GM19025 (cell line): ENCODE measurements around the gene COL8A1.
"Not testable (repeated sequence)": the region's sequence is repeated elsewhere in the genome, so short reads cannot be mapped to it uniquely, and the experiment has no call there.

Experiments
- ATAC-seq: cut with Tn5 transposase; IDR thresholded peaks from one replicate; pipeline ENCODE4 v1.9.1; 2021; ENCODE audit warnings: mild to moderate bottlenecking, low read depth, moderate library complexity; ENCODE audit not compliant: unreplicated experiment

The COL8A1 gene

DNA sequence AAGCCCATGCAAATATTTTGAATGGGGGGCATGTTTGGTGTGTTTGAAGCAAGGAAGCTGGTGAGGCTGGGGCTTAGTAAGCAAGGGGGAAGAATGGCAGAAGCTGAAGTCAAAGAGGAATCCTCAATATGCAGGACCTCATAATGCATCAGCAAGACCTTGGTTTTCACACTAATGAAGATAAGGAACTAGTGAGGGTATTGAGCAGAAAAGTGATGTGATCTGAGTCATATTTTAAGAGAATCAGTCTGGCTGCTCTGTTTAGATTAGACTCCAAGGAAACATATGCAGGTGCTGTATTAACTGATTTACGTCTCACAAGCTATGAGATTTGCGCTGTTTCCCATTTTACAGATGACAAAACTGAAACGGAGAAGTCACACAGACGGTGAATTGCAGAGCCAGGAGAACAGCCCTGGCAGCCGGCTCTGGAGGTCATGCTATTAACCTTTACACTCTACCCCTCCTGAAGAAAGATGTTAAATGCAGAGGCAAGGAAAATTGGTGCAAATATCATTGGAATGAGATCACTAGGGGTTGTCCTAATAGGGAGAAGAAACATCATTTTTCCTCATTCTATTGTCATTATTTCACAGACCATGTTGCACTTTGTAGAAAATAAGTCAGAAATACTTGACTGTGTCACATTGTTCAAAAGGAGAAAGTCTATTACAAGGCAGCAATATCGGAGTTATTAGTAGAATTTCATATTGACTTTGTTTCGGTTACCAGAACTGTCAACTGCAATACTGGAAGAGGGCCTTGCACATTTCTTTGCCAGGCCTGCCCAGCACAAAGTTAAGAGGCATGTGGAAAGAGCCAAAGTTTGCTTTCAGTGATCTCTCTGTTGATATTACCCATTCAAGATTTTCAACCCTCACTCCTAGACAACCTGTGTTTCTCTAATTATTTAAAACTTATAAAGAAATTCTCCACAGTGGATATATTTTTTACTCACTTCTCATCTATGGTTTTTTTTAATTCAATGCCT is 64.9 kb downstream of the COL8A1 start:
- ATAC-seq: no peak

DNA sequence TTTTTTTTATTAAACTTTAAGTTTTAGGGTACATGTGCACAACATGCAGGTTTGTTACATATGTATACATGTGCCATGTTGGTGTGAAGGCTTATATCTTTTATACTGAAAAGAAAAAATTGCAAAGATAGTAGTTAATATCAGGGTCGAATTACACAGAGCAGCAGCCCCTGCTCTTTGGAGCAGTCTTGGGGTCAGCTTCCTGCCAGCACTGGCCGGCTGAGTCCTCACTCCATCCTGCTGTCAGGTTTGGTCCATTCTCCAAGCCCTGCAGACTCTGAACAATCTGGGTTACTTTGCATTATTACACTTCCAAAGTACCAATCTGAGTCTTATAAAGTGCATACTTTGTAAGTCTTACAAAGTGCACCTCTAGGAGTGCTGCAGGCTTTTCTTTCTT is 66.0 kb downstream of the COL8A1 start:
- no peak for ATAC-seq

DNA sequence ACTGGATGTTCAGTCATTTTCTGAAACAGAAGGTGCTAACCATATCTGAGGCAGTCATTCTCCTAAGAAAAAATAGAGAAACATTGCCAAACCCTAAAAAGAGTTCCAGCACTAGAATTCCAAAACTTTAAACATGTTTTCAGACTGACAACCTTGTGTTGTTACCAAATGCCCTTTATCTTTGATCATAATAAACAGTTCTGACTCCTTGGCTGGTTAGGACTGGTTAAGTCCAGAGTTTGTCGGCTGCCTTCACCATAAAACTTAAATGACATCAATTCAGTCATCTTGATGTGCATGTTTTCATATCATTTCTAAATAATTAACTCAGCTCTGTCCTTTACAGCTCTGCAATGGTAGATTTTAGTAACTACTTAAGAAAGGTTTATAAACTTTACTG is 68.0 kb downstream of the COL8A1 start:
- no peak for ATAC-seq

DNA sequence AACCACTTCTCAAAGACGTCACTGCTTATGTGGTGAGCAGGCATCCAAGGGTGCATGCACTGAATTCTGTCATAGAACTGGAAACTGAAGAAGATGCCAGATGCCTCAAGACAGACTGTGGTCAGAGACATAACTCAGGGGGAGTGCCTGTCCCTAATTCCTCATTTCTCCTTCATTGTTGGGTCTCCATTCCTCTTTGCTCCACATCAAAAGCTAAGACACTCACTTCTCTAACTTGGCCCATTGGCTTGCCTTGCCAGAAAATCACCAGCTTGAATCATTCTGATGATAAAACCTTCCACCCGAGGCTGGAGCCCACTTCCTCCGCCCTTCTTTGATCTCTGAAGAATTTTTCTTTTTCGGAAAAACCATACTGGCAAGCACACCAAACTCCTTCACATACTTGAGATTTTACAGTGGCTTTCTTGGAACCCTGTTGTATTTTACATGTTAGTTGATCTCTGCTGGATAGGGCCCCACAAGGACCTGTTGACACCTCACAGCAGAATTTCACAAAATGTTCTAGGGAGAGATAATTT is 69.9 kb downstream of the COL8A1 start:
- no peak for ATAC-seq

DNA sequence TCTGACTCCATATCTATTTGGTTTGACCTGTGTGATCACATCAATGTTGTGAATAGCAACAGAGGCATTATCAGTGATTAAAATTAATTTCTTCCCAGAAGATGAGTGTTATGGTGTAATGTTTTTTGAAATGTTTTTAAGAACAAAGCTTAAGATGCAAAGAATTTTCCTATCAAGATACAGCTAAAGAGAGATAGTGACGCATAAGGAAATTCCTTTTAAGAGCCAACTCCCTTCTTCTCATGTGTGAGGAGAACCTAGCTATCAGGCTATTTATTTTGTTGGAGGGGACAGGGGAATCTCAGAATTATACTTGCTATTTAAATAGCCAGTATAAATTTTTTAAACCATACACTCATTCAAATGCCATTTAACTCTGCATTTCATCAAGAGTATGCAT is 71.3 kb downstream of the COL8A1 start:
- ATAC-seq: no peak

DNA sequence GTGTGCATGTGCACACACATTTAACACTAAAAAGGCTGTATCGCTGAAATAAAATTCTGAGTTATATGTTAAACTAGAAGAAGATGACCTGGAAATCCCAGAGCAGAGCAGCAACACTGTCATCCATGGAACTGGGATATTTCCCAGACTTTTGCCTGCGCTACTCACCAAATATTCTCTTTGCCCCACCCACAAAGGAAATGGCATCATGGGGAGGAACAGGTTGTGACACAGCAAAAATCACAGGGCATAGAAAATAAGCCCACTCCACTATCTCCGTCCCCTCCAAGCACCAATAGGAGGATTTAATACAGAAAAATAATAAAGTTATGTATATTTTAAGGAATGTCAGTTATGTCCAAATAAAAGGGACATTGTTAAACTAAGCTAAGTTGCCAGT is 71.7 kb downstream of the COL8A1 start:
- no peak for ATAC-seq

DNA sequence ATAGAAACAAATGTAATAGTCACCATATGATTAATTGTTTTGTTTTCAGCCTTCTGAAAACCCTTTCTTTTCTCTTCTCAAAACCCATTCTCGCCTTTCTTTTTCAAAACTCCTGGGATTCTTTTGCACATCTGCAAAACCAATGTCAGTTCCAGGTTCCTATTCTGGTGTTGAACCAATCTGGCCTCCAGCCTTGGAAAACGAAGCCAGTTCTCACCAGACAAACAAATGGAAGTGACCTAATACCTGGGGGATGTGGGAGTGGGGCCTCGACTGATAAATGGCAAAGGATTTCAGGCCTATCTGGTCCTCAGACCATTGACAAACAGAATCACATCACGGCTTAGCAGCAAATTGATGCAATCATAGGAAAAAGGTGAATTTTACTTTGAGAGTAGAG is 73.0 kb downstream of the COL8A1 start:
- ATAC-seq: no peak

DNA sequence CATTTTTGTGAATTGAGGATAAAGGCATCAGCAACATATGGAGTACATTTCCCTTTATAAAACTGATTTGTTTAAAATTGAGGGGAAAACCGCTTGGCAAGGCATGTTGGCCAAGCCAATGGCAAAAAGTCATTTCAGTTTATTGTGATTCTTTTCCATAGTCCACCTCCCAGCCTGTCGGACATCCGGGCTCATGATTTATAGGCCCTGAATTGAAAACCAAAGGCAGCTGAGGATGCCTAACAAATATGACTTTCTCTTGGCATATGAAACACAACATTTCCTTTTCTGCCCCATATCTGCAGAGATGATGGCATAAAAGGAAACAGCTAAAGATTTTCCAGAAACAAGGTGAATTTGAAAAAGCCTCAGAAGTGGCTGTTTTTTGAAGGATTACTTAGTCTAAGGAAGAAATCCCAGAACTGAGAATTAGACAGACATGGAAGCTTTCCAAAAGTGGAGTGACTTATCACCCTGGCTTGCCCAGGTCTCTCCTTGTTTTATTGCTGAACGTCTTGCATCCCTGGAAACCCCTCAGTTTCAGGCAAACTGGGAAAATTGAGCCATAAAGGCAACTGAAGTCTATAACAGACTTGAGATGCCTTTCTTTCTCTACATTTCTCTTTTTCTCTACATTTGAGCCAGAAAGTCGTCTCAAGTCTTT is 74.0 kb downstream of the COL8A1 start:
- no peak for ATAC-seq

DNA sequence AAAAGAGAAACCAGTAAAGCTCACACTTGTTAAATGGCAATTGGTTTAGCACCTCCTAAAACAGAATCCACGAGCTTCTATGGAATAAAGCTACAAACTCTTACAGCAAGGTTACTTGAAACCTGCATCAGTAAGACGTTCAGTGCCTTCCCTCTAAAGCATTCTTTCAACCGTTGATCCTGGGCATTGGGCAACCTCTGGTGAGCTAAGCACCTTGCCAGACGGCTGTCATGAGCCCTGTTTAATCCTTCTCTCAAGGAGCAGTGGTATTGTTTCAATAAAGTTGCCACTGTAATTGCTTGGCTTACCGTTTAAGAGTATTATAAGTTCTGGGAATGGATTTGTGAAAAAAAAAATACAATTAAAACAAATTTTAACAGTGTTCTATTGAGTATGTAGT is 75.0 kb downstream of the COL8A1 start:
- ATAC-seq: no peak

DNA sequence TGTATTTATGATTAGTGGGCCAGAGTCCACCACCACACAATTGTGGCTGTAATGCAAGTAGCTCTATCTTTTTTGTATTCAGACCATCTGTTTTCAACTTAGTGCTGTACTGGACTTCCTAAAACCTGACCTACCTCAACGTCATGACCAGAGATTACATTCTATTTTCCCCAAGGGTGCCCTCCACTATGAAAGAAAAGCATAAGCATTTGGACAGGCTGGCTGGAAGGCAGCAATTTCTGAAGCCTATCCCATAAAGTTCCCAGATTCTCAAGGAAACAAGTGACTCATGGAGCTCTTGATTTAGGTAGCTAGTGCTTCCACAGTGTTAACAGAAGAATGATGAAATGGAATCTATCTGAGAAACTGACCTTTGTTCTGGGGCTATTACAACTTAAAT is 75.8 kb downstream of the COL8A1 start:
- ATAC-seq: no peak

DNA sequence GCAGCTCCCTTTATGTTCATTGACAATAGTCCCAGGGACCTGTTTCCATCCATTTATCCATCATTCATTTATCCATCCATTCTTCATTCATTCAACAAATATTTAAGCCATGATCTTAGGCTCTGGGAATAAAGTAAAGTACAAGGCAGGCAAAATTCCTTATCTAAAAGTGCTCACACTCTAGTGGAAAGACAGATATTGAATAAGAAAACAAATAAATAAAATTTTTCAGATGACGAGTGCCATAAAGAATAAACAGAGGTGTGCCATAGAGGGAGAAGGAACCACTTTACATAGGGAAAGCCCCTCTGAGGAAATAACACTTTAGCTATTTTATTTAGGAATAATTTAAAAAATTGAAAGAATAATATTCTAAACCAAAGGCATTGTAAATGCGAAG is 76.2 kb downstream of the COL8A1 start:
- ATAC-seq: no peak

DNA sequence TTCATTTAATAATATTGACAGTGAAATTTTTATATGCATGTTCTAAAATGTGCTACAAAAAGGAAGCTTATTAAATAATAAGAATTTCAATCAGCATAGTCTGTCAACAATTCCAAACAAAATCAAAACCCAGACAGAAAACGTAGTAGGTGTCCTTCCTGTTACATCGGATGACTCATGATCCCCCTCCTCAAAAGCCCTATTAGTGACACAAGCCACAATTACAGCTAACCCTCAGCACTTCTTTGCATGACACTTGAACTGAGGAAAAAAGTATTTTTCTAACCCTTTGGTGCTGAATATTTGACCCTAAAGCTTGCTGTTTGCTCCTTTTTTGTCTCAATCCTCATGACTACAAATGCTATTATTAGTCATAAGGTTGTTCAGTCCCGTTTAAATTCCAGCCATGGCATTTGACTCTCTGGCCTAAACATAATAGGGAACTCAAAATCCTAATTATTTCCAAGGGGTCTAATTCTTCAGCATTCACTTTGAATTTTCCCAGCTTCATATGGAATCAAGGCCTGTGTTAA is 78.1 kb downstream of the COL8A1 start:
- ATAC-seq: no peak

DNA sequence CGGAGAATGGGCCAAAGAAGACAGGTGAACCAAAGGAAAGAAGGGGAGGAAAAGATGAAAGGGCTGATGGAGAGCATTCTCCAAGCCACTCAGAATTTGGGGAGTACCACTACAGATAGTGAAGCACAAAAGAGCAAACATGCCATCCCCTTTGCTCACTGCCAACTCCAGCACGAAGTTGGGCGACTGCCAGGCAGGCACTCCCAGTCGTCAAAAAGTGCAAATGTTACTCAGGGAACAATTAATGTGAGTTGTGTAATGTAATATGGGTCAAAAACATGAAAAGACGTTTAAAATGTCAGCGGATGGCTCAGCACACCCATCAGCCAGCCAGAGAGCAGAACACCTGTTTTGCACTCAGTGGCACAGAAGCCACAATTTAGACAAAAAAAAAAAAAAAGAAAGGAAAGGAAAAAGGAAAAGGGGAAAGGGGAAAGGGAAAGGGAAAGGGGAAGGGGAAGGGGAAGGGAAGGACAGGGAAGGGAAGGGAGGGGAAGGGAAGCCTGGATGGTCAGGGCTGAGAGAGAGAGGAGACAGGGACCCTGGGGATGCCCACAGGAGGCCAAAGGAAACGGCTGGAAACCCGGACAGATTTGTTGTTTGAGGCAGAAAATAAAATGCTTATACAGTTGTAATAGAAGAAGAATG is 82.7 kb downstream of the COL8A1 start:
- no peak for ATAC-seq

DNA sequence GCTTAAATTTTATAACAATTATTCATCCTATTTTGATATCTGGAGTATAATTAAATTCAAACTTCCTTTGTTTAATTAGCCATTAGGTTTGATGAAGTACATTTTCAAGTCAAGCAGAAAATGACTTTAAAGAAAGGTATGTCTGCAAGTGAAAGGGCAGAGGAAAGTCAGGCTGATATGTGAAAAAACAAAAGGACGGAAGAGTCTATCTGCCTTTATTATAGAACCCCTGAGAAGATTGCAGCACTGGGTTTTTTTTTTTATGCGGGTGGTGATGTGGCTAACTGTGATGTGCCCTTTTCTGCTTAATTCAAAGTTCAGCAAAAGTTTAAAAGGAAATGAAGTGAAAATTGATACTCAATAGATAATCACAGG is 83.2 kb downstream of the COL8A1 start:
- ATAC-seq: no peak

DNA sequence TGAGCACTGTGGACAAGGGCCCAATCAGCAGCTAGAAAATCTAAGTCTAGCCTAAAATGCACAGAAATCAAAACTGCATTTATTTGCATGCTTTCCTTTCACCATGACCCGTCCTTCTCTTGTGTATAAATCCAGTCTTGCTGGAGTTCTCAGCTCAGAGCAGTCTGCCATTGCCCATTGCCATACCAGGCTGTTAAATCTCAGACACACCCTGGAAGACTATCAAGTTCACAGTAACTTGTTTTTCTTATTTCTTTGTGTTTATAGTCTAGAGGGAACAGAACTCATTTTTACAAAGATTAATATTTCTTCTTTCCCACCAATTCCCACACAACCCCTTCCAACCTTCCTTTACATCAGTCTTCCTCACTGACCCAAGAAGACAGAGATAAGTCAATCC is 85.9 kb downstream of the COL8A1 start:
- ATAC-seq: no peak

DNA sequence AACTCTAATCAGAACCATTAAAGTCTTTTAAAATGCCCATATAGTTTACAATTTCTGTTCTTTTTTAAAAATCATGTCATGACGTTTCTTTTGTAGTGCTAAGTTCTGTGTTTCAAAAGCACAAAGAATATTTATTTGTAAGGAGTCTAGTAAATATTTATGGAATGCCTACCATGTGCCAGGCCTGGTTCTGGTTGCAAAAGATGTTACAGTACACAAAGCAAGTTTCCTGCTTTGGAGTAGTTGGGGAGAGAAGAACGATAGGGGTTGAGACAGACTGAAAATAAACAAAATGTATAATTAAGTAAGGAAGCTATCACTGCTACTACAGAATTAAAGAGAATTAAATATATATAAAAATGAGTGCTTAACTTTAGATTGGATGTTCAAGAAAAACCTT is 92.5 kb downstream of the COL8A1 start:
- no peak for ATAC-seq

DNA sequence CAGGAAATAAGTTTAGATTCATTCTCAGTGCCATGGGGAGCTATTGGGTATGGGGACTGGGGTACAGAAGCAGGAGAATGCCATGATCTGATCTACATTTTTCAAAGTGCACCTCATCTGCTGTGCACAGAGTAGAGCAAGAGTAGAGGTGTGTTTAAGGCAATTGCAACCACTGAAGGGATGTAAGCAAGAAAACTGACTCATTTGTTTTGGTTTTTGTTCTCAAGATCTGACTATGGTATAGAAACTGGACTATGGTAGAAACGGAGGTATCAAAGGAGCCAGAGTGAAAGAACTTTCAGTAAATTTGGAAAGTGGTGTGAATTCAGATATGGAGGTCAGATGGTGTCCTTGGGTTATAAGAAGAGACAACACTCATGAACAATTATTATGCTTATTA is 93.1 kb downstream of the COL8A1 start:
- ATAC-seq: no peak

DNA sequence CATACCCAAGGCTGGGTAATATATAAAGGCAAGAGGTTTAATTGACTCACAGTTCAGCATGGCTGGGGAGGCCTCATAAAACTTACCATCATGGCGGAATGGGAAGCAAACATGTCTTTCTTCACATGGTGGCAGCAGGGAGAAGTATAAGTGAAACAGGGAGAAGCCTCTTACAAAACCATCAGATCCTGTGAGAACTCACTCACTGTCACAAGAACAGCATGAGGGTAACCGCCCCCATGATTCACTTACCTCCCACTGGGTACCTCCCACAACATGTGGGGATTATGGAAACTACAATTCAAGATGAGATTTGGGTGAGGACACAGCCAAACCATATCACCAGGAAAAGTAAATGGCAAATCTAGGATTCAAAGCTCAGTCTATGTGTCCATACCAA is 102.0 kb downstream of the COL8A1 start:
- ATAC-seq: not testable (repeated sequence)

DNA sequence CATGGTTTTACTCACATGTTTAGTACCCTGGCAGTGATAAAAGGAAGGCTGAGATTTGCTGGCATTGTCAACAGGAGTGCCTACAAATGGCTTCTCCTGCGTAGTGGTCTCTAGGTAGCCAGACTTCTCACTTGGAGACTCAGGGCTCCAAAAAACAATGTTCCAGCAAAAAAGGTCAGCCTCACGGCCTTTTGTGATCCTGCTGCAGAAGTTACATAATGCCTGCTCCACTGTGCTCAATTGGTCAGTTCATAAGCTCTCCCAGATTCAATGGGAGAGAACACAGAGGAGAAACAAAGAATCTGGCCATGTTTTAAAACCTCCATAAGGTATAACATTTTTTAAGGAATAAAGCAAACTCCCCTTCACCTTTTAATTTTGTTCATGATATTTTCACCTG is 103.2 kb downstream of the COL8A1 start:
- no peak for ATAC-seq

DNA sequence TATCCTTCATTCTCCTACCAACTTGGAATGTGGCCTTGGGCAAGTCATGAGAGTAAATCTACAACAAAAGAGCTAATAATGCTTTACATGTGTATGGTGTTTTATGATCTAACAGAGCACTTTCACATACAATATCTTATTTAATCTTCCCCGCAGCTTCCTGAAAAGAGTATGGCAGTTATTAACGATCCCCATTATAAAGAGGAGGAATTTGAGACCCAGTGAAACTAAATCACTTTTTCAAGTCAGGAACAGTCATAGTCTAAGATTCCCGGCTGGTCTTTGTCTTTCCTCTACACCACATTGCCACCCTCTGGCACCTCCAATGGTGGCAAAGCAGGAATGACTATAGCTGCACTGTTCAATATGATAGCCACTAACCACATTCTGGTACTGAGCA is 109.5 kb downstream of the COL8A1 start:
- ATAC-seq: no peak

DNA sequence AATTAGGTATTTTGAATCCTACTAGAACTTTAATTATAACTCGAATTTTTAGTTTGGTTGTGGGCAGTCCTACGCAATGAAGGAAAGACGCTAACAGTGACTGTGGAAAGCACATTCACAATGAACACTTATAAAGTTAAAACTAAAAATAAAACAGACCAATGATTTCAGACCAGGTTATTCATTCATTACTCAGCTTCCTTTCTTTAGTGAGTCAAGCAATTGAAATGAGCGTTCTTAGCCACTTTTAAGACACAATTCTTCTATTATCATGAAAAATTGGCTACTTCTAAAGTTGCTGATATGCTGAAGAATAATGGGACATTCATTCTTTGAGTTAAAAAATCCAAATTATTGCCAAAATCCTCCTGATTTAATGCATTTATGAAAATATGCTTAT is 113.3 kb downstream of the COL8A1 start:
- no peak for ATAC-seq
